ENCODE measurements around the gene SLC2A6.

SLC2A6 gene

DNA sequence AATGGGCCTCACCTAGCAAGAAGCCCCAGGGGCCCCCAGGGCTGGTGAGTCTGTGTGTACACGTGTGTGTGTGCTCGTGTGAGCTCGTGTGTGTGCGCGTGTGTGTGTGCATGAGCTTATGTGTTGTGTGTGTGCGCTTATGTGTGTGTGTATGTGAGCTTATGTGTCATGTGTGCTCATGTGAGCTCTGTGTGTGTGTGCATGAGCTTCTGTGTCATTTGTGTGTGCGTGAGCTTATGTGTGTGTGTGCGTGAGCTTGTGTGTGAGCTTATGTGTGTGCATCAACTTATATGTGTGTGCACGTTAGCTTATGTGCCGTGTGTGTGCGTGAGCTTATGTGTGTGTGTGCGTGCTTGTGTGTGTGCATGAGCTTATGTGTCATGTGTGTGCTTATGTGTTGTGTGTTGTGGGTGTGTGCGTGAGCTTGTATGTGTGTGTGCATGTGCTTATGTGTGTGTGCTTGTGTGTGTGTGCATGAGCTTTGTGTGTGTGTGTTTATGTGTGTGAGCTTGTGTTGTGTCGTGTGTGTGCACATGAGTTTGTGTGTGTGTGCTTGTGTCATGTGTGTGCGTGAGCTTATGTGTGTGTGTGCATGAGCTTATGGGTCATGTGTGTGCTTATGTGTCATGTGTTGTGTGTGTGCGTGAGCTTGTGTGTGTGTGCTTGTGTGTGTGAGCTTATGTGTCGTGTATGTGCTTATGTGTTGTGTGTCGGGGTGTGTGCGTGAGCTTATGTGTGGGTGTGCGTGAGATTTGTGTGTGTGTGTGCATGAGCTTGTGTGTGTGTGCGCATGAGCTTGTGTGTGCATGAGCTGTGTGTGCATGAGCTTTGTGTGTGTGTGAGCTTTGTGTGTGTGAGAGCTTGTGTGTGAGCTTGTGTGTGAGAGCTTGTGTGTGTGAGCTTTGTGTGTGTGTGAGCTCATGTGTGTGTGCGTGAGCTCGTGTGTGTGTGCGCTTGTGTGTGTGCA, 16.7 kb upstream of the SLC2A6 start:
- Histone ChIP-seq H3K4me1 (ENCODE audit: control insufficient read depth in 1 of 2, insufficient read depth in 2 of 2, low read length in 2 of 2) (peaks cover 0 to 10% of the 10 kb centered on the region in 2 donors), H3K36me3 (ENCODE audit: control insufficient read depth in 1 of 2, insufficient read depth in 2 of 2, low read length in 2 of 2) (no peaks in the 10 kb centered on the region), H3K9me3 (ENCODE audit: control insufficient read depth in 1 of 2, low read length in 2 of 2) (no peaks in the 10 kb centered on the region), H3K9ac (ENCODE audit: low read depth in 1 of 2, low read length in 2 of 2) (no peak overlapping the region), H3K27me3 (ENCODE audit: control insufficient read depth in 1 of 2, insufficient read depth in 2 of 2, low read length in 2 of 2) (peaks cover 0 to 10% of the 10 kb centered on the region in 2 donors), H3K27ac (ENCODE audit: low read depth, low read length) (no peak overlapping the region), H3K4me3 (ENCODE audit: low read depth in 1 of 2, low read length in 2 of 2) (no peak overlapping the region)

DNA sequence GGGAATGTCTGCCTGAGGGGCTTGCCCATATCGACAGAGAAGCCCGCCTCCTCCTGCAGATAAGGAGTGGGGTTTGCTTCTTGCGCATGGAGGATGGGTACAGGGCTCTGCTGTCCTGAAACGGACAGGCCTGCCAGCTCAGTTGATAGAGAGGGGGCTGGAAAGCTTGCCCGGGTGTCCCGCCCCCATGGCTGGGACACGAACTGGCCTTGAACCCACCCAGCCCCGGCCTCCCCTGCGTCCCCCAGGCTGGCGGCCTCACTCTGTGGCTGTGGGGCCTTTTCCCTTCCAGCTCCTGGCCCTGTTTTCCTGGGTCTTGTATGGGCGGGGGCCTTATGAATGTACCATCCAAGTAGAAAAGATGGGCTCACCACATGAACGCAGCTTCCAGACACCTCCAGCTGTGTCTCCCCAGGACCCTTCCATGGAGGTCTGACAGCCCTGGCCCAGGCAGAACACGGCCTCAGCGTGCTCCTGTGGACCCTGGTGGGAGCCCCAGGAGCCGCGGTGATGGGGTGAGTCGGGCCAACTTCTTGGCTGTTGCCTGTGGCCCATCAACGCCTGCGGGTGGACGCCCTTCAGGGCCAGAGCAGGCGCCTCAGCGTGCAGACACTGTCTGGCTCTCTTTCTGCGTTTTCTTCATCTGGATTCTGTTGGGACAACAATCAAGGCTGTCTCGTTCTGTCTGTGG, 15.9 kb upstream of the SLC2A6 start:
- H3K36me3 ChIP-seq (ENCODE audit: control insufficient read depth in 1 of 2, insufficient read depth in 2 of 2, low read length in 2 of 2): no peaks in the 10 kb centered on the region
- H3K27ac ChIP-seq (ENCODE audit: low read depth, low read length): no peak overlapping the region
- H3K9me3 ChIP-seq (ENCODE audit: control insufficient read depth in 1 of 2, low read length in 2 of 2): no peaks in the 10 kb centered on the region
- peaks cover 0 to 10% of the 10 kb centered on the region in 2 donors for H3K4me1 ChIP-seq (ENCODE audit: control insufficient read depth in 1 of 2, insufficient read depth in 2 of 2, low read length in 2 of 2)
- H3K4me3 ChIP-seq (ENCODE audit: low read depth in 1 of 2, low read length in 2 of 2): no peak overlapping the region
- H3K9ac ChIP-seq (ENCODE audit: low read depth in 1 of 2, low read length in 2 of 2): no peak overlapping the region
- H3K27me3 ChIP-seq (ENCODE audit: control insufficient read depth in 1 of 2, insufficient read depth in 2 of 2, low read length in 2 of 2): peaks cover 0 to 13% of the 10 kb centered on the region in 2 donors

DNA sequence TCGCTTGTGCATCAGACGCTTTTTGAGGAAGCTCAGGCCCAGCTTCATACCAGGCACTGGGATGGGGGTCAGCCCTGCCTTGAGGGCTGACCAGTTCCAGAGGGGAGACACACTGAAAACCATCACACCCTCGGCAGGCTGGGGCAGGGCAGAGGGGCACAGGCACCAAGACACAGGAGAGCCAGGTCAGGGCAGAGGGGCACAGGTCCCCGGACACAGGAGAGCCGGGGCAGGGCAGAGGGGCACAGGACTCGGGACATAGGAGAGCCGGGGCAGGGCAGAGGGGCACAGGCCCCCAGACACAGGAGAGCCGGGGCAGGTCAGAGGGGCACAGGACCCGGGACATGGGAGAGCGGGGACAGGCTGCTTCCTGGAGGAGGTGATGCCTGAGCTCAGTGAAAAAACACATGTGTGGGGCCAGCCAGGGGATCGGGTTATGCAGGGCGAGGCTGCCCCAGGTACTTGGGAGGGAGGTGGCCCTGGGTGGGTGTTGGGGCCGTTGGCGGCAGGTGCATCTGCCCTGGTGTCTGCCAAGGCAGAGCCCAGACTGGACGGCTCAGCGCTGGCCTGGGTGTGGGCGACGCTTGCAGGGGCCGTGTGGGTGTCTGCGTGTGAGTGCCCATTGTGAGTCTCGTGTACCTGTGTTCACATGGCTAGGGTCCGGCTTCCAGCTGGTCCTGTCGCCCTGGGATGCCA, 15.1 kb upstream of the SLC2A6 start:
- no peaks in the 10 kb centered on the region for H3K36me3 ChIP-seq (ENCODE audit: control insufficient read depth in 1 of 2, insufficient read depth in 2 of 2, low read length in 2 of 2)
- no peak overlapping the region for H3K27ac ChIP-seq (ENCODE audit: low read depth, low read length)
- H3K9me3 ChIP-seq (ENCODE audit: control insufficient read depth in 1 of 2, low read length in 2 of 2): no peaks in the 10 kb centered on the region
- H3K4me3 ChIP-seq (ENCODE audit: low read depth in 1 of 2, low read length in 2 of 2): no peak overlapping the region
- H3K9ac ChIP-seq (ENCODE audit: low read depth in 1 of 2, low read length in 2 of 2): no peak overlapping the region
- H3K27me3 ChIP-seq (ENCODE audit: control insufficient read depth in 1 of 2, insufficient read depth in 2 of 2, low read length in 2 of 2): peaks cover 0 to 13% of the 10 kb centered on the region in 2 donors
- H3K4me1 ChIP-seq (ENCODE audit: control insufficient read depth in 1 of 2, insufficient read depth in 2 of 2, low read length in 2 of 2): peaks cover 0 to 10% of the 10 kb centered on the region in 2 donors

- peaks cover 0 to 4% of the 10 kb centered on the region in 2 donors for H3K4me1 ChIP-seq (ENCODE audit: control insufficient read depth in 1 of 2, insufficient read depth in 2 of 2, low read length in 2 of 2)
- no peak overlapping the region for H3K4me3 ChIP-seq (ENCODE audit: low read depth in 1 of 2, low read length in 2 of 2)
- H3K27ac ChIP-seq (ENCODE audit: low read depth, low read length): no peak overlapping the region
- no peak overlapping the region for H3K9ac ChIP-seq (ENCODE audit: low read depth in 1 of 2, low read length in 2 of 2)
- H3K9me3 ChIP-seq (ENCODE audit: control insufficient read depth in 1 of 2, low read length in 2 of 2): no peaks in the 10 kb centered on the region
- peaks cover 0 to 8% of the 10 kb centered on the region in 2 donors for H3K27me3 ChIP-seq (ENCODE audit: control insufficient read depth in 1 of 2, insufficient read depth in 2 of 2, low read length in 2 of 2)
- H3K36me3 ChIP-seq (ENCODE audit: control insufficient read depth in 1 of 2, insufficient read depth in 2 of 2, low read length in 2 of 2): no peaks in the 10 kb centered on the region
These were observed 14.5 kb upstream of the SLC2A6 start for GRCh38 chr9:133493428-133493827.

GRCh38 chr9:133492061-133493021, 13.4 kb upstream of the SLC2A6 start:
- Histone ChIP-seq H3K9me3 (ENCODE audit: control insufficient read depth in 1 of 2, low read length in 2 of 2) (no peaks in the 10 kb centered on the region), H3K4me3 (ENCODE audit: low read depth in 1 of 2, low read length in 2 of 2) (no peak overlapping the region), H3K9ac (ENCODE audit: low read depth in 1 of 2, low read length in 2 of 2) (no peak overlapping the region), H3K4me1 (ENCODE audit: control insufficient read depth in 1 of 2, insufficient read depth in 2 of 2, low read length in 2 of 2) (no peaks in the 10 kb centered on the region), H3K27me3 (ENCODE audit: control insufficient read depth in 1 of 2, insufficient read depth in 2 of 2, low read length in 2 of 2) (peaks cover 0 to 4% of the 10 kb centered on the region in 2 donors), H3K36me3 (ENCODE audit: control insufficient read depth in 1 of 2, insufficient read depth in 2 of 2, low read length in 2 of 2) (no peaks in the 10 kb centered on the region), H3K27ac (ENCODE audit: low read depth, low read length) (no peak overlapping the region)

GRCh38 chr9:133491656-133491925, 12.7 kb upstream of the SLC2A6 start:
- H3K27ac ChIP-seq (ENCODE audit: low read depth, low read length): no peak overlapping the region
- no peaks in the 10 kb centered on the region for H3K36me3 ChIP-seq (ENCODE audit: control insufficient read depth in 1 of 2, insufficient read depth in 2 of 2, low read length in 2 of 2)
- H3K9me3 ChIP-seq (ENCODE audit: control insufficient read depth in 1 of 2, low read length in 2 of 2): no peaks in the 10 kb centered on the region
- H3K9ac ChIP-seq (ENCODE audit: low read depth in 1 of 2, low read length in 2 of 2): no peak overlapping the region
- H3K4me1 ChIP-seq (ENCODE audit: control insufficient read depth in 1 of 2, insufficient read depth in 2 of 2, low read length in 2 of 2): no peaks in the 10 kb centered on the region
- H3K27me3 ChIP-seq (ENCODE audit: control insufficient read depth in 1 of 2, insufficient read depth in 2 of 2, low read length in 2 of 2): peaks cover 0 to 2% of the 10 kb centered on the region in 2 donors
- H3K4me3 ChIP-seq (ENCODE audit: low read depth in 1 of 2, low read length in 2 of 2): no peak overlapping the region

- H3K4me3 ChIP-seq (ENCODE audit: low read depth in 1 of 2, low read length in 2 of 2): no peak overlapping the region
- H3K27ac ChIP-seq (ENCODE audit: low read depth, low read length): no peak overlapping the region
- H3K9me3 ChIP-seq (ENCODE audit: control insufficient read depth in 1 of 2, low read length in 2 of 2): no peaks in the 10 kb centered on the region
- H3K4me1 ChIP-seq (ENCODE audit: control insufficient read depth in 1 of 2, insufficient read depth in 2 of 2, low read length in 2 of 2): peaks cover 1 to 2% of the 10 kb centered on the region in 2 donors
- no peak overlapping the region for H3K9ac ChIP-seq (ENCODE audit: low read depth in 1 of 2, low read length in 2 of 2)
- no peaks in the 10 kb centered on the region for H3K36me3 ChIP-seq (ENCODE audit: control insufficient read depth in 1 of 2, insufficient read depth in 2 of 2, low read length in 2 of 2)
- peaks cover 0 to 2% of the 10 kb centered on the region in 2 donors for H3K27me3 ChIP-seq (ENCODE audit: control insufficient read depth in 1 of 2, insufficient read depth in 2 of 2, low read length in 2 of 2)
These were observed 12.2 kb upstream of the SLC2A6 start for GRCh38 chr9:133490865-133491655.

DNA sequence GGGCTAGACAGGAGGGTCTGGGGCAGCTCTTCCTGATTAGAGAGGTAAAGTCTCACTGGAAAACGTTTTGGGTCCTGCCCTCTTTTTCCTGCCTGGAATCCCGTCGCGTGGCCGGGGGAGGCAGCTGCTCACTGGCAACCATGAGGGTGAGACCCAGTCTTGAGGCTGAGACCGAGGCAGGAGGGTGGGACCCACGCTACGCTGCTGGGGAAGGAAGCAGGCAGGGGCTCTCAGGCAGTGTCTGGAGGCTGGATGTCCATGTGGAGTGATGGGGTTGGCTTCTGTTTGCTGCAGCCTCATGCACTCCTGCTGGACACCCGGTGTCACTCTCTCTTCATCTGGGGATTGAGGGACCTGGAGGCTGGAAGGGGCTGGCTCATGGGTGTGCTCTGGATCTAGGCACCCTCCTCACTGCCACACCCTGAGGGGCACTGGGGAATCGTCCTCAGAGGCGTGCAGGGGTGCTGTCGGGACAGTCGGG, 11.3 kb upstream of the SLC2A6 start:
- Histone ChIP-seq H3K27ac (ENCODE audit: low read depth, low read length) (no peak overlapping the region), H3K9me3 (ENCODE audit: control insufficient read depth in 1 of 2, low read length in 2 of 2) (no peaks in the 10 kb centered on the region), H3K27me3 (ENCODE audit: control insufficient read depth in 1 of 2, insufficient read depth in 2 of 2, low read length in 2 of 2) (peaks cover 0 to 2% of the 10 kb centered on the region in 2 donors), H3K36me3 (ENCODE audit: control insufficient read depth in 1 of 2, insufficient read depth in 2 of 2, low read length in 2 of 2) (no peaks in the 10 kb centered on the region), H3K9ac (ENCODE audit: low read depth in 1 of 2, low read length in 2 of 2) (no peak overlapping the region), H3K4me1 (ENCODE audit: control insufficient read depth in 1 of 2, insufficient read depth in 2 of 2, low read length in 2 of 2) (peaks cover 5% of the 10 kb centered on the region in 2 donors), H3K4me3 (ENCODE audit: low read depth in 1 of 2, low read length in 2 of 2) (no peak overlapping the region)
